Breast epithelium (tissue), 3 donors: ENCODE data around the gene CLIP4.

Experiments
- POLR2AphosphoS5 ChIP-seq, 3 donors: sonication (generic); formaldehyde crosslinking; IDR thresholded peaks; one replicate each; pipeline ENCODE4 v1.6.1; 2017; ENCODE audit warnings: antibody characterized with exemption in 3 of 3
- TF ChIP-seq, protein P1 (sequence below), 3 donors: fragments of 450-650 bp; IDR thresholded peaks; one replicate each; pipeline ENCODE4 v1.5.1; 2016 to 2017; ENCODE audit warnings: antibody characterized with exemption in 3 of 3, mild to moderate bottlenecking in 3 of 3, moderate library complexity in 3 of 3

DNA sequence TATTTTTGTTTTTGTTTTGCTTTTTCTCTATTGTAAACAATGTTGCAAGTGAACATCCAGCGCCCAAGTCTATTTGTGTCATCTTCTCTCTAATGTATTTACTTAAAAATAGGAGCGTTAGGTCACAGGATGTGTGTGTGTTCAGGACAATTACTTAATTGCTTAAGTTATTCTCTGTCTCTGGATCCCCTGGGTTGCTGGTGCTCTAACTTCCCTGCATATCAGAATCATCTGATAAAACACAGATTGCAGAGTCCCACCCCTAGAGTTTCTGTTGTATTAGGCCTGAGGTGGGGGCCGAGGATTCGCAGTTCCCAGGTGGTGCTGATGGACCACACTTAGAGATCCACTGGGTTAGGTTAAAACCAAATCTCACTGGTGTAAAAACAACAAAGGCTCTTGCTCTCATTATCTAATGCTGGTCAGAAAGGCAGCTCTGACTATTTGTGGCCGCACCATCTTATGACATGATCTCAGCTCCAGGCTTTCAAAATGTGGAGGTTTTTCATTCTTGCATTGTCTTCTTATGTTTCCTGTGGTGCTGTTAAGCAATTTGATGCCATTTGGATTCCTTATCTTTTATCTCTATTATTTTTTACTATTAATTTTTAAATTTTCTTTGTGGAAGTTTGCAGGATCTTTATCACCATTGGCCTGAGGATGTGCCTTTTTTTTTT lies 87.7 kb downstream of the CLIP4 start:
- TF ChIP-seq, protein P1, sequence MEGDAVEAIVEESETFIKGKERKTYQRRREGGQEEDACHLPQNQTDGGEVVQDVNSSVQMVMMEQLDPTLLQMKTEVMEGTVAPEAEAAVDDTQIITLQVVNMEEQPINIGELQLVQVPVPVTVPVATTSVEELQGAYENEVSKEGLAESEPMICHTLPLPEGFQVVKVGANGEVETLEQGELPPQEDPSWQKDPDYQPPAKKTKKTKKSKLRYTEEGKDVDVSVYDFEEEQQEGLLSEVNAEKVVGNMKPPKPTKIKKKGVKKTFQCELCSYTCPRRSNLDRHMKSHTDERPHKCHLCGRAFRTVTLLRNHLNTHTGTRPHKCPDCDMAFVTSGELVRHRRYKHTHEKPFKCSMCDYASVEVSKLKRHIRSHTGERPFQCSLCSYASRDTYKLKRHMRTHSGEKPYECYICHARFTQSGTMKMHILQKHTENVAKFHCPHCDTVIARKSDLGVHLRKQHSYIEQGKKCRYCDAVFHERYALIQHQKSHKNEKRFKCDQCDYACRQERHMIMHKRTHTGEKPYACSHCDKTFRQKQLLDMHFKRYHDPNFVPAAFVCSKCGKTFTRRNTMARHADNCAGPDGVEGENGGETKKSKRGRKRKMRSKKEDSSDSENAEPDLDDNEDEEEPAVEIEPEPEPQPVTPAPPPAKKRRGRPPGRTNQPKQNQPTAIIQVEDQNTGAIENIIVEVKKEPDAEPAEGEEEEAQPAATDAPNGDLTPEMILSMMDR (IDR thresholded peaks at IDR 0.05) = no peak
- TF ChIP-seq POLR2AphosphoS5 (IDR thresholded peaks at IDR 0.05) = no peak
